B cell (primary cell): ENCODE data around the gene MVK. TPM values are rescaled to one million over a fixed set of nuclear protein-coding genes. Genes with fewer than 3 reads are reported as not detected.

Source experiments
- ATAC-seq: fragments of 200-7000 bp; cut with Tn5 transposase; one replicate; pipeline ENCODE4 v1.10.0; 2021; ENCODE audit warnings: low read depth, mild to moderate bottlenecking, moderate number of reproducible peaks, moderate library complexity
- CTCF ChIA-PET: fragments of 350-600 bp; sonication (Branson Sonifier 250); formaldehyde crosslinking; loops from one replicate; lab custom pipeline; 2021; ENCODE audit warnings: antibody characterized with exemption, inconsistent platforms; lab: Charles Lee
- POLR2A ChIA-PET: fragments of 350-600 bp; sonication (Branson Sonifier 250); formaldehyde crosslinking; loops from one replicate; lab custom pipeline; 2021; ENCODE audit warnings: antibody characterized with exemption; lab: Charles Lee
- DNase-seq: peaks from one replicate; pipeline ENCODE4 v3.0.0; 2013
- H2AFZ ChIP-seq: 2 replicates; pipeline ENCODE4 v1.6.1; 2012; ENCODE audit warnings: mild to moderate bottlenecking, low read depth, low read length; ENCODE audit not compliant: insufficient read depth, poor library complexity, severe bottlenecking
- H3K27ac ChIP-seq, 2 donors: 1 replicate in 1 of 2; 2 replicates in 1 of 2; pipeline ENCODE4 v1.5.1; 2012 to 2013; ENCODE audit warnings: low read length in 2 of 2, mild to moderate bottlenecking in 2 of 2, moderate library complexity in 1 of 2
- H3K27me3 ChIP-seq, 4 experiments: fragments of 200-600 bp in 1 of 4; sonication (generic) in 1 of 4; replicated peaks in 1 of 4; 1 replicate in 2 of 4; 2 replicates in 2 of 4; pipeline versions ENCODE4 v1.6.1 to v1.7.0; 2013 to 2016; ENCODE audit warnings: low read length in 3 of 4, mild to moderate bottlenecking in 2 of 4, mixed read lengths in 1 of 4, moderate library complexity in 1 of 4; ENCODE audit not compliant: insufficient read depth in 4 of 4, control insufficient read depth in 3 of 4; ENCODE audit errors: control extremely low read depth in 1 of 4
- H3K36me3 ChIP-seq, 2 experiments: replicated peaks in 1 of 2; 1 replicate in 1 of 2; 2 replicates in 1 of 2; pipeline versions ENCODE4 v1.6.1 to v1.7.1; 2013; ENCODE audit warnings: low read length in 1 of 2; ENCODE audit not compliant: insufficient read depth in 2 of 2, control insufficient read depth in 1 of 2; ENCODE audit errors: control extremely low read depth in 1 of 2, extremely low read depth in 1 of 2
- H3K4me1 ChIP-seq, 2 donors: fragments of 200-600 bp in 1 of 2; sonication (generic) in 1 of 2; 1 replicate in 1 of 2; 2 replicates in 1 of 2; pipeline versions ENCODE4 v1.5.1 to v1.6.1; 2013 to 2017; ENCODE audit warnings: low read length in 2 of 2; ENCODE audit not compliant: control insufficient read depth in 2 of 2, insufficient read depth in 2 of 2
- H3K4me2 ChIP-seq: replicated peaks from 2 replicates; pipeline ENCODE3; 2012; ENCODE audit warnings: mild to moderate bottlenecking, low read depth, low read length; ENCODE audit not compliant: poor library complexity, severe bottlenecking
- H3K4me3 ChIP-seq, 5 experiments: fragments of 200-600 bp in 1 of 5; sonication (generic) in 1 of 5; 1 replicate in 3 of 5; 2 replicates in 2 of 5; pipeline versions ENCODE4 v1.5.1 to v1.7.0; 2011 to 2016; ENCODE audit warnings: low read length in 4 of 5, mild to moderate bottlenecking in 4 of 5, low read depth in 2 of 5, control low read depth in 1 of 5, moderate library complexity in 1 of 5; ENCODE audit not compliant: insufficient read depth in 1 of 5; ENCODE audit errors: control extremely low read depth in 1 of 5, extremely low read depth in 1 of 5
- H3K79me2 ChIP-seq: fragments of 200-600 bp; sonication (generic); one replicate; pipeline ENCODE4 v1.6.0; 2016; ENCODE audit warnings: low read length; ENCODE audit not compliant: control insufficient read depth, insufficient read depth
- H3K9ac ChIP-seq: fragments of 200-600 bp; sonication (generic); 2 replicates; pipeline ENCODE4 v1.6.1; 2017; ENCODE audit warnings: mild to moderate bottlenecking, low read length, moderate library complexity
- H3K9me3 ChIP-seq, 3 donors: one replicate each; pipeline versions ENCODE4 v1.6.1 to v1.7.1; 2013; ENCODE audit warnings: low read length in 2 of 3; ENCODE audit not compliant: control insufficient read depth in 2 of 3, insufficient read depth in 1 of 3; ENCODE audit errors: control extremely low read depth in 1 of 3
- H4K20me1 ChIP-seq: 2 replicates; pipeline ENCODE4 v1.6.0; 2012; ENCODE audit warnings: mild to moderate bottlenecking, low read length; ENCODE audit not compliant: insufficient read depth, control insufficient read depth, poor library complexity, severe bottlenecking
- H3K27ac Mint-ChIP-seq: one replicate; pipeline ENCODE4 v1.8.0; 2021; ENCODE audit warnings: mixed read lengths
- H3K27me3 Mint-ChIP-seq: one replicate; pipeline ENCODE4 v1.8.0; 2021; ENCODE audit warnings: mixed read lengths
- H3K4me1 Mint-ChIP-seq: one replicate; pipeline ENCODE4 v1.8.0; 2021; ENCODE audit warnings: mixed read lengths
- H3K4me3 Mint-ChIP-seq: one replicate; pipeline ENCODE4 v1.8.0; 2021; ENCODE audit warnings: mixed read lengths
- H3K9me3 Mint-ChIP-seq: one replicate; pipeline ENCODE4 v1.8.0; 2022; ENCODE audit warnings: mixed read lengths; ENCODE audit not compliant: insufficient read depth
- EZH2 ChIP-seq: IDR thresholded peaks from 2 replicates; pipeline ENCODE4 v1.6.1; 2012; ENCODE audit warnings: borderline replicate concordance, low read depth, mild to moderate bottlenecking, moderate library complexity, low read length; ENCODE audit not compliant: insufficient read depth, poor library complexity, severe bottlenecking
- WGBS: methylation state at CpG from one replicate; pipeline ENCODE4 v1.1.5; 2013; ENCODE audit warnings: missing lambda C conversion rate; ENCODE audit not compliant: insufficient coverage; 5-methylcytosine and 5-hydroxymethylcytosine counted together
- intact Hi-C: fragments of 100-400 bp; cut with micrococcal nuclease; formaldehyde crosslinking; loops from one replicate; pipeline ENCODE4 v1.10.0; 2022
- polyA plus RNA-seq: library from polyadenylated mRNA; depleted of rRNA; stranded (reverse); fragments of >200 nt; gene quantifications from 2 replicates; pipeline ENCODE4 v1.2.3, GENCODE V29; 2012
- total RNA-seq, 2 donors: library from RNA; stranded (reverse); fragments of 120-200 nt in 1 of 2; gene quantifications; 1 replicate in 1 of 2; 2 replicates in 1 of 2; pipeline versions ENCODE4 v1.2.3 to v1.2.4, GENCODE V29; 2013 to 2022
- TF ChIP-seq, protein P1 (sequence below): fragments of 200-600 bp; IDR thresholded peaks from one replicate; pipeline ENCODE4 v1.8.0; 2022; ENCODE audit warnings: antibody characterized with exemption, mild to moderate bottlenecking

Gene MVK
- total and polyA plus RNA-seq, 2 donors (not counting 1 experiment from before 2014, with no cell fraction given), result 12.1 to 12.5 TPM

DNA sequence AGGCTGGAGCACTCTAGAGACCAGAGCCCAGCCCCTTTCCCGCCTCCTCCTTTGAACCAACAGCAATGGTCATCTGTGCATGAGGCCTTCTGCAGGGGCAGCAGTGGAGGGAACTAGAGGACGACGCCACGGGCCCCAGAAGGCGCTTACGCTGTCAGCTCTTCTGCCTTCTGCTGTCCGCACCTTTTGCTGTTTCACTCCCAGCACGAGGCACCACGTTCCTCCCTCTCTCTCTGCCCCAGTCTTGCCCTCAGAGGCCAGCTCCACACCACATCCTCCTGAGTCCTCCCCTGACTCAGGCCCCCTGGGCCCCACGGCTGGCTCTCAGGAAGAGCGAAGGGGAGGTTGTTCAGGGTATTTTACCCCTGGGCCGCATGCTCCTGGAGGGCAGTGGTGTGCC lies 15.8 kb upstream of the MVK start:
- intact Hi-C loops, result no loop called here
- no peak overlapping the region for H3K9ac ChIP-seq

DNA sequence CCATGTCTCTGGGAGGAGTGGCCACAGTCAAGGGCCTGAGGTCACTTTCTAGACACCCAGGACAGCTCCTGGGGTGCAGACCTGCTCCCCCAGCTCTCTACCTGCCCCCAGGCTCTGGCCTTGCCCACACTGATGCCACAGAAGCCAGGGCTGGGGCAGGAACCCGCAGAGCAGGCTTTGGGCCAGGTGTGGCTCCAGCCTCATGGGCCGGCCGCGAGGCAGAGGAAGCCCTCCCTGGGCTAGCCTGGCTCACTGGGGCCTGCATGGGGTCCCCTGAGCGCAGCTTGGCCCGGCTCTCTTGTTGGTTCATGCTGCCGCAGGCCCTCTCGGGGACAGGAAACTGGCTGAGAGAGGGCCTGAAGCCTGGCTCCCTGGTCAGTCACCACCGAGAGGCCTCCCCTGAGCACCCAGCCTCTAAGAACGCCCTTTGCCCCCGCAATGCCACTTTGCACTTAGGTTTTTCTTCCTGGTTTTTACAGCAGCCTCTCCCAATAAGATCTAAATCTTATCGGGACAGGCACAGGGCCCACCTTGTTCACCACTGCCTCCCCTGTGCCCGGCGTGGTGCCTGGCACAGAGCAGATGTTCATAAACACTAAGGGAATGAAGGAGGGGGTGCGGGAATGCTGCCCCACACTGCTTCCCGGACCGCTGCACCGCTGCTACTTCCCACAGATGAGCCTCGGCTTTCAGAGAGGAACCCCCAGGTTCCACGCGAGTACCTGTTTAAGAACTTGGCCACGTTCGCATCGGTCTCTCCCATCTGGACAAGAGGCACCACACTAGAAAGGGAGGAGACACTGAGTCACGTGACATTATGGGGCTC lies 15.0 kb upstream of the MVK start:
- POLR2A ChIA-PET, result no interaction called here
- ATAC-seq, result no peak
- no peak overlapping the region for H3K9ac ChIP-seq
- Mint-ChIP-seq H3K9me3 (peaks cover 2% of the 10 kb centered on the region), H3K4me3 (no peak overlapping the region), H3K27ac (no peak overlapping the region), H3K27me3 (no peaks in the 10 kb centered on the region), H3K4me1 (no peaks in the 10 kb centered on the region)
- peaks cover 0 to 22% (median 0%) of the 10 kb centered on the region in 3 donors for H3K9me3 ChIP-seq
- no peak overlapping the region for H3K27ac ChIP-seq
- WGBS, result 95% methylated on average over 24 of the region's 25 CpGs
- no peaks in the 10 kb centered on the region for H4K20me1 ChIP-seq
- H3K79me2 ChIP-seq, result no peaks in the 10 kb centered on the region
- DNase-seq, result no peak
- CTCF ChIA-PET, result no interaction called here
- intact Hi-C loops, result no loop called here
- H3K4me3 ChIP-seq, result no peak overlapping the region
- H2AFZ ChIP-seq, result no peak overlapping the region
- no peaks in the 10 kb centered on the region for H3K4me1 ChIP-seq
- peaks cover 0 to 11% of the 10 kb centered on the region in 2 experiments for H3K36me3 ChIP-seq
- H3K4me2 ChIP-seq, result no peak overlapping the region
- TF ChIP-seq EZH2, result no peak
- TF ChIP-seq, protein P1, sequence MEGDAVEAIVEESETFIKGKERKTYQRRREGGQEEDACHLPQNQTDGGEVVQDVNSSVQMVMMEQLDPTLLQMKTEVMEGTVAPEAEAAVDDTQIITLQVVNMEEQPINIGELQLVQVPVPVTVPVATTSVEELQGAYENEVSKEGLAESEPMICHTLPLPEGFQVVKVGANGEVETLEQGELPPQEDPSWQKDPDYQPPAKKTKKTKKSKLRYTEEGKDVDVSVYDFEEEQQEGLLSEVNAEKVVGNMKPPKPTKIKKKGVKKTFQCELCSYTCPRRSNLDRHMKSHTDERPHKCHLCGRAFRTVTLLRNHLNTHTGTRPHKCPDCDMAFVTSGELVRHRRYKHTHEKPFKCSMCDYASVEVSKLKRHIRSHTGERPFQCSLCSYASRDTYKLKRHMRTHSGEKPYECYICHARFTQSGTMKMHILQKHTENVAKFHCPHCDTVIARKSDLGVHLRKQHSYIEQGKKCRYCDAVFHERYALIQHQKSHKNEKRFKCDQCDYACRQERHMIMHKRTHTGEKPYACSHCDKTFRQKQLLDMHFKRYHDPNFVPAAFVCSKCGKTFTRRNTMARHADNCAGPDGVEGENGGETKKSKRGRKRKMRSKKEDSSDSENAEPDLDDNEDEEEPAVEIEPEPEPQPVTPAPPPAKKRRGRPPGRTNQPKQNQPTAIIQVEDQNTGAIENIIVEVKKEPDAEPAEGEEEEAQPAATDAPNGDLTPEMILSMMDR, result no peak
- H3K27me3 ChIP-seq, result no peaks in the 10 kb centered on the region

More for the DNA sequence above, 15.8 kb upstream of the MVK start:
- H3K4me1 ChIP-seq, result no peaks in the 10 kb centered on the region
- WGBS, result 88% methylated on average over 11 of the region's 12 CpGs
- no peak overlapping the region for H3K27ac ChIP-seq
- no peaks in the 10 kb centered on the region for H3K4me1 Mint-ChIP-seq
- H4K20me1 ChIP-seq, result no peaks in the 10 kb centered on the region
- H3K9me3 Mint-ChIP-seq, result peaks cover 2% of the 10 kb centered on the region
- DNase-seq (no peak), ATAC-seq (no peak)
- peaks cover 0 to 14% (median 0%) of the 10 kb centered on the region in 3 donors for H3K9me3 ChIP-seq
- H3K27me3 Mint-ChIP-seq, result no peaks in the 10 kb centered on the region
- ChIA-PET POLR2A (no interaction called here), CTCF (no interaction called here)
- H3K4me3 ChIP-seq, result no peak overlapping the region
- H3K36me3 ChIP-seq, result peaks cover 0 to 8% of the 10 kb centered on the region in 2 experiments
- no peak overlapping the region for H3K27ac Mint-ChIP-seq
- no peaks in the 10 kb centered on the region for H3K79me2 ChIP-seq
- no peak overlapping the region for H2AFZ ChIP-seq
- no peak overlapping the region for H3K4me2 ChIP-seq
- H3K4me3 Mint-ChIP-seq, result no peak overlapping the region
- TF ChIP-seq EZH2, result no peak
- TF ChIP-seq, protein P1, result no peak
- H3K27me3 ChIP-seq, result no peaks in the 10 kb centered on the region
